OCI-LY7 (cell line): Measurements from ENCODE around the gene ARMH1.

Experiments
- CTCF ChIP-seq: fragments of 200-600 bp; sonication (generic); conservative IDR thresholded peaks from 2 replicates; pipeline ENCODE4 v1.5.1; 2014; ENCODE audit warnings: mild to moderate bottlenecking, antibody characterized with exemption, low read length, moderate library complexity, mixed read lengths
- EZH2phosphoT487 ChIP-seq: fragments of 200-600 bp; sonication (generic); IDR thresholded peaks from 2 replicates; pipeline ENCODE4 v1.6.1; 2018; ENCODE audit warnings: low read depth, borderline replicate concordance, mild to moderate bottlenecking, mixed run types, antibody characterized with exemption, low read length, moderate library complexity, mixed read lengths

- TF ChIP-seq CTCF (peak; percentile 91), EZH2phosphoT487 (no peak)
Observed at GRCh38 chr1:44730741-44731512, 56.4 kb downstream of the ARMH1 start, which contains the start of gene RNU5D-1.
